Endothelial cell (in vitro differentiated cells): Measurements from ENCODE around the gene EXOC1. TPM values are rescaled to one million over a fixed set of nuclear protein-coding genes. Genes with fewer than 3 reads are reported as not detected.
A peak's percentile ranks its signal among the peaks of the same experiment; 100 is the strongest.

Experiments used
- DNase-seq: peaks from one replicate; pipeline ENCODE4 v3.0.0; 2021; ENCODE audit warnings: low spot score
- H3K27ac Mint-ChIP-seq: one replicate; pipeline ENCODE4 v1.8.0; 2021; ENCODE audit warnings: mixed read lengths, inconsistent platforms; ENCODE audit not compliant: unreplicated experiment
- H3K27me3 Mint-ChIP-seq: one replicate; pipeline ENCODE4 v1.8.0; 2021; ENCODE audit warnings: mild to moderate bottlenecking, moderate library complexity, mixed read lengths, inconsistent platforms; ENCODE audit not compliant: unreplicated experiment
- H3K36me3 Mint-ChIP-seq: one replicate; pipeline ENCODE4 v1.8.0; 2021; ENCODE audit warnings: mild to moderate bottlenecking, low read depth, mixed read lengths, inconsistent platforms; ENCODE audit not compliant: unreplicated experiment
- H3K4me1 Mint-ChIP-seq: one replicate; pipeline ENCODE4 v1.8.0; 2021; ENCODE audit warnings: mild to moderate bottlenecking, mixed read lengths, inconsistent platforms; ENCODE audit not compliant: unreplicated experiment
- H3K4me3 Mint-ChIP-seq: one replicate; pipeline ENCODE4 v1.8.0; 2021; ENCODE audit warnings: mild to moderate bottlenecking, mixed read lengths, inconsistent platforms; ENCODE audit not compliant: unreplicated experiment
- H3K9me3 Mint-ChIP-seq: one replicate; pipeline ENCODE4 v1.8.0; 2021; ENCODE audit warnings: mixed read lengths, inconsistent platforms; ENCODE audit not compliant: unreplicated experiment
- total RNA-seq: library from RNA; stranded (reverse); fragmentation: NEBNext Ultra II Directional; extraction: Animal tissue kit (Norgen Biotek cat#: 25700); gene quantifications from one replicate; pipeline ENCODE4 v1.2.1, GENCODE V29; 2021; ENCODE audit not compliant: unreplicated experiment
- TF ChIP-seq, protein P1 (sequence below): fragments of 200-600 bp; sonication (generic); IDR thresholded peaks from one replicate; pipeline ENCODE4 v1.5.0; 2021; ENCODE audit warnings: antibody characterized with exemption; ENCODE audit not compliant: unreplicated experiment

Gene EXOC1
- total RNA-seq, 1 donor from 2014 or later, result 38.7 TPM

DNA sequence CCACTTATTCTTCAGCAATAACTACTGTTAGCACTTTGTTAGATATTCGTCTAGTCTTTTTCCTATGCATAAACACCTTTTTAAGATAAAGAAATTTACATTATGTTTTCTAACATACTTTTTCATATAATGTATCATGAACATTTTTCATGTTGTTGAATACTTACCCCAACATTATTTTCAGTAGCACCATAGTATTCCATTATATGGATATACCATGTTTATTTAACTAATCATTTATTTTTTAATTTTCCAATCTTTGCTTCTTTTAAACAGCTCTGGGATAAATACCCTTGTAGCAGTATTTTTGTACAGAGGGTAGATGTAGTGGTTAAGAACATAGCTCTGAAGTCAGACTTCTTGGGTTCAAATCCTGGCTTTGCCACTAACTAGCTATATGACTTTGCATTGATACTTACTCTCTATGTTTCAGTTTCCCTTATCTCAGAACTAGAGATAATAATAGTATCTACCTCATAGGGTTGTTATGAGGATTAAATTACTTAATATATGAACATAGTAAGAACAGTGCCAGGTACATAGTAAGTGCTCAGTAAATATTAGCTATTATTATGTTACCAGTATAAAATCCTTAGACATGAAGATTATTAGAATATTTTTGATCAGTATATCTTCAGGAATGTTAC lies 11.3 kb downstream of the EXOC1 start:
- H3K27ac Mint-ChIP-seq, result no peak overlapping the region
- TF ChIP-seq, protein P1, sequence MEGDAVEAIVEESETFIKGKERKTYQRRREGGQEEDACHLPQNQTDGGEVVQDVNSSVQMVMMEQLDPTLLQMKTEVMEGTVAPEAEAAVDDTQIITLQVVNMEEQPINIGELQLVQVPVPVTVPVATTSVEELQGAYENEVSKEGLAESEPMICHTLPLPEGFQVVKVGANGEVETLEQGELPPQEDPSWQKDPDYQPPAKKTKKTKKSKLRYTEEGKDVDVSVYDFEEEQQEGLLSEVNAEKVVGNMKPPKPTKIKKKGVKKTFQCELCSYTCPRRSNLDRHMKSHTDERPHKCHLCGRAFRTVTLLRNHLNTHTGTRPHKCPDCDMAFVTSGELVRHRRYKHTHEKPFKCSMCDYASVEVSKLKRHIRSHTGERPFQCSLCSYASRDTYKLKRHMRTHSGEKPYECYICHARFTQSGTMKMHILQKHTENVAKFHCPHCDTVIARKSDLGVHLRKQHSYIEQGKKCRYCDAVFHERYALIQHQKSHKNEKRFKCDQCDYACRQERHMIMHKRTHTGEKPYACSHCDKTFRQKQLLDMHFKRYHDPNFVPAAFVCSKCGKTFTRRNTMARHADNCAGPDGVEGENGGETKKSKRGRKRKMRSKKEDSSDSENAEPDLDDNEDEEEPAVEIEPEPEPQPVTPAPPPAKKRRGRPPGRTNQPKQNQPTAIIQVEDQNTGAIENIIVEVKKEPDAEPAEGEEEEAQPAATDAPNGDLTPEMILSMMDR, result no peak
- peaks cover 1% of the 10 kb centered on the region for H3K27me3 Mint-ChIP-seq
- H3K4me3 Mint-ChIP-seq, result no peak overlapping the region
- H3K4me1 Mint-ChIP-seq, result no peaks in the 10 kb centered on the region
- H3K9me3 Mint-ChIP-seq, result no peaks in the 10 kb centered on the region
- H3K36me3 Mint-ChIP-seq, result peaks cover 17% of the 10 kb centered on the region
- DNase-seq, result no peak

DNA sequence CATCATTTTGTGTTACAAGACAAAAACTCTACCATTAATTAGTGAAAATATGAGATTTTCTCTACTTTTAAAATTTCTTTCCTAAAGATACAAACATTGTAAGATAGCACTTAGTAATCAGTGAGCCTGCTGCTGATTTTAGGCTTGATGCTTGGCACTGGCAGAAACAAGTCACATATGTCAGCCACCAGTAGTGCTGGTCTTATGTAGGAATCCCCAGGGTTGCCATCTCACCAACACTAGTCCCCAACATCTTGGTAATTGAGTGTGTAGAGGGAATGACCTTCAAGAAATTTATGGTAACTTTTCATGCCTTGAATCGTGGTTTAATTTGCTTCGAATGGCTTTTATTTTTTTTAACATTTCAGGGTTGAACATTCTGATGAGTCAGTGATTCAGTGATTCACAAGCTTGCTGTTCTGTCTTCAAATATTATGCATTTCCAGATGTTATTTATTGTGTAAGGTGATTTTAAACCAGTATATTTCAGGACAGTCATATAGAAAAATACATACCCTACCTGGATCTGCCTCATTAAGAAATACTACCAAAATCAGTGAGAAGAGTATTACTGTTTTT lies 11.9 kb downstream of the EXOC1 start:
- Mint-ChIP-seq H3K4me1 (no peaks in the 10 kb centered on the region), H3K36me3 (peaks cover 20% of the 10 kb centered on the region), H3K4me3 (no peak overlapping the region), H3K27ac (no peak overlapping the region), H3K27me3 (peaks cover 1% of the 10 kb centered on the region), H3K9me3 (no peaks in the 10 kb centered on the region)
- TF ChIP-seq, protein P1, result no peak
- no peak for DNase-seq

- H3K4me1 Mint-ChIP-seq, result no peaks in the 10 kb centered on the region
- H3K27me3 Mint-ChIP-seq, result peaks cover 1% of the 10 kb centered on the region
- H3K27ac Mint-ChIP-seq, result peak overlapping the region; percentile 25
- TF ChIP-seq, protein P1, result no peak
- DNase-seq, result no peak
- H3K4me3 Mint-ChIP-seq, result no peak overlapping the region
- peaks cover 15% of the 10 kb centered on the region for H3K36me3 Mint-ChIP-seq
- no peaks in the 10 kb centered on the region for H3K9me3 Mint-ChIP-seq
Observed at GRCh38 chr4:55866290-55866907, 13.0 kb downstream of the EXOC1 start.

GRCh38 chr4:55866973-55867574 lies 13.6 kb downstream of the EXOC1 start:
- peak overlapping the region; percentile 25 for H3K27ac Mint-ChIP-seq
- TF ChIP-seq, protein P1, result peak; percentile 88
- no peak for DNase-seq
- no peaks in the 10 kb centered on the region for H3K4me1 Mint-ChIP-seq
- no peaks in the 10 kb centered on the region for H3K9me3 Mint-ChIP-seq
- peaks cover 1% of the 10 kb centered on the region for H3K27me3 Mint-ChIP-seq
- H3K36me3 Mint-ChIP-seq, result peaks cover 14% of the 10 kb centered on the region
- H3K4me3 Mint-ChIP-seq, result no peak overlapping the region
